HL-60 (cell line): ENCODE data around the gene KCNQ1OT1.

Source experiments
- DNase-seq, 2 experiments: peaks; one replicate each; pipeline ENCODE4 v3.0.0-alpha.2; 2010 to 2020; ENCODE audit warnings: low read depth in 1 of 2, low spot score in 1 of 2
- H3K27ac ChIP-seq: fragments of 250-450 bp; sonication (Bioruptor Pico); replicated peaks from 2 replicates; pipeline ENCODE4 v1.5.1; 2020; ENCODE audit warnings: mild to moderate bottlenecking, moderate library complexity
- H3K27me3 ChIP-seq: fragments of 250-450 bp; sonication (Bioruptor Pico); 2 replicates; pipeline ENCODE4 v1.5.1; 2021; ENCODE audit warnings: mild to moderate bottlenecking, moderate library complexity; ENCODE audit not compliant: insufficient read depth, poor library complexity, severe bottlenecking
- H3K4me3 ChIP-seq: replicated peaks from 2 replicates; pipeline ENCODE4 v1.5.1; 2011; ENCODE audit warnings: mild to moderate bottlenecking, control low read depth, low read length; ENCODE audit not compliant: insufficient read depth
- GABPA ChIP-seq: IDR thresholded peaks from 2 replicates; pipeline ENCODE4 v1.6.1; 2012; ENCODE audit warnings: low read depth
- POLR2AphosphoS5 ChIP-seq: IDR thresholded peaks from 2 replicates; pipeline ENCODE4 v1.6.1; 2012; ENCODE audit warnings: low read depth
- REST ChIP-seq: IDR thresholded peaks from 2 replicates; pipeline ENCODE4 v1.6.1; 2012; ENCODE audit warnings: low read depth; ENCODE audit not compliant: insufficient replicate concordance
- SPI1 ChIP-seq: IDR thresholded peaks from 2 replicates; pipeline ENCODE4 v1.6.1; 2012; ENCODE audit warnings: low read depth, mild to moderate bottlenecking, borderline replicate concordance
- TF ChIP-seq, protein P1 (sequence below): IDR thresholded peaks from one replicate; pipeline ENCODE4 v1.5.1; 2011; ENCODE audit warnings: low read length, control low read depth, inconsistent platforms; ENCODE audit not compliant: insufficient read depth

The KCNQ1OT1 gene

GRCh38 chr11:2591805-2592204 is 108.0 kb downstream of the KCNQ1OT1 start:
- DNase-seq: no peak
- Histone ChIP-seq H3K27me3 (no peaks in the 10 kb centered on the region), H3K27ac (no peak overlapping the region), H3K4me3 (no peak overlapping the region)
- TF ChIP-seq REST (no peak), GABPA (no peak), SPI1 (no peak), POLR2AphosphoS5 (no peak)
- TF ChIP-seq, protein P1, sequence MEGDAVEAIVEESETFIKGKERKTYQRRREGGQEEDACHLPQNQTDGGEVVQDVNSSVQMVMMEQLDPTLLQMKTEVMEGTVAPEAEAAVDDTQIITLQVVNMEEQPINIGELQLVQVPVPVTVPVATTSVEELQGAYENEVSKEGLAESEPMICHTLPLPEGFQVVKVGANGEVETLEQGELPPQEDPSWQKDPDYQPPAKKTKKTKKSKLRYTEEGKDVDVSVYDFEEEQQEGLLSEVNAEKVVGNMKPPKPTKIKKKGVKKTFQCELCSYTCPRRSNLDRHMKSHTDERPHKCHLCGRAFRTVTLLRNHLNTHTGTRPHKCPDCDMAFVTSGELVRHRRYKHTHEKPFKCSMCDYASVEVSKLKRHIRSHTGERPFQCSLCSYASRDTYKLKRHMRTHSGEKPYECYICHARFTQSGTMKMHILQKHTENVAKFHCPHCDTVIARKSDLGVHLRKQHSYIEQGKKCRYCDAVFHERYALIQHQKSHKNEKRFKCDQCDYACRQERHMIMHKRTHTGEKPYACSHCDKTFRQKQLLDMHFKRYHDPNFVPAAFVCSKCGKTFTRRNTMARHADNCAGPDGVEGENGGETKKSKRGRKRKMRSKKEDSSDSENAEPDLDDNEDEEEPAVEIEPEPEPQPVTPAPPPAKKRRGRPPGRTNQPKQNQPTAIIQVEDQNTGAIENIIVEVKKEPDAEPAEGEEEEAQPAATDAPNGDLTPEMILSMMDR: no peak

DNA sequence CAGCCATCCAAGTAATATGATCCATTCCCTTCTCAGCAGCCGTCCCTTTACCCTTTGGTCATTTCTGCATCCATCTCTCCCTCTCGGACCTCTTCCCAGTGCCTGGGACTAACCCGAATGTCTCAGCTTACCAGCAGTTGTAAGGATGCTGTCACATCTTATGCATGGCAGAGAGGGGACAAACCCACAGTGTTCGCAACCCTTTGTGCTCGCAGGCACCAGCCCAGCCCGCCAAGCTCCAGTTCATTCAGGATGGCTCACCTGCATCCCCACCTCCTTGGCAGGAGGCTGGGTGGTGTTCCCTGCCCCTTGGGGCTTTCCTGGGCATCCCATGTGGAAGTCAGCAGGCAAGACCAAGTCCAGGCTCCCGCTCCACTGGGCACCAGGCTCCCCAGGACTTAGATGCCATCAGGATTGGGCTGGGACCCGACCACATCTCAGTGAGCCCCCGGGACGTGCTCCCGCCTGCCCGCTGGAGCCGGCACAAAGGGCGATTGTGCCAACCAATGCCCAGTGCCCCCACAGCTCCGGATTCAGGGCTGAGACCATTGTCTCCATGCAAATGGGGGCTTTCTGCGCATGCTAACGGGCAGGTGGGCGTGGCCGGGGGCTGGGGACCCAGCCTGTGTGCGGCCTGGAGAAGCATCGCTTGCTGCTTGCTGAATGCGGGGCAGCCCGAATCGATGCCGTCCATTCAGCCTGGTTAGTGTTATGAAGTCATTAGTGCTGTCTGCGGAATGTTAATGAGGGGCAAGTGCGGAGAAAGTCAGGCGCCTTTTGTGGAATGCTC is 108.6 kb downstream of the KCNQ1OT1 start:
- Histone ChIP-seq H3K27me3 (no peaks in the 10 kb centered on the region), H3K4me3 (no peak overlapping the region), H3K27ac (no peak overlapping the region)
- no peak for DNase-seq
- TF ChIP-seq REST (no peak), POLR2AphosphoS5 (no peak), SPI1 (no peak), GABPA (no peak)
- TF ChIP-seq, protein P1: no peak

DNA sequence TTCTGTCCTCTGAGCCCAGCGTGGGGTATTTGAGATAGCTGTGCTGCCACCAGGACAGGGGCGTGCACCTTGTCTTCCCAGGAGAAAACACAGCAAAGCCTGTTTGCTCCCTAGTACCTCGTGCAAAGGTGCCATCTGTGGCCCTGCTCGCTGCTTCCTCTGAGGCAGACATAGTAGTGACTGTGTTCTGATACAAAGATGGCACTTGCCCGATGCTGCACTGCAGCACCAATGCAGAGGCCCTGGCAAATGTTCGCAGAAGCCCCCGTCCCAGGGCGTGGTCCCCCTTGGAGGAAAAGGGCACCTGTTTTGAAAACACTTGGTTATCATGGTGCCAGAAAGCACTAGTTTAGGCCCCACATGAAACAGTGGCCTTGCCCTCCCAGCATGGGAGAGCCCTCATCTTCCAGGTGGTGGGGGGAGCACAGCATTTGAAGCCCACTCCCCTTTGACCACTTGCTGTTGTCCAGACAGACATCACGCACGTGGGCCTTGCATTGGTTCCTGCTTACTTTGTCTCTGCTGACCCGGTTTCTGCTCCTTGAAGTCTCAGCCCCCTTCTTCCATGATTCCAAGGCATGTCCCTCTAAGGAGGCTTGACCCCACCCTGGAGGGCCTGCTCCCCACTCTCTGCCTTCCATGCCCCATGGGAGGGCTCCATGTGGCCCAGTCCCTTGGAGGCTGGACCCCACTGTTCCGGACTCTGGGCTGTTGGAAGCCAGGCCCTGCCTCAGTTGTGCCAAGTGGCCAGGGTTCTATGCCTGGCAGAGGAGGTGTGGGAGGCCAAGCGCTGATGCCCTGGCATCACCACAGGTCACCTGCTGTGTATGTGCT is 109.4 kb downstream of the KCNQ1OT1 start:
- no peak overlapping the region for H3K4me3 ChIP-seq
- H3K27me3 ChIP-seq: no peaks in the 10 kb centered on the region
- no peak for DNase-seq
- H3K27ac ChIP-seq: no peak overlapping the region
- TF ChIP-seq REST (no peak), GABPA (no peak), SPI1 (no peak), POLR2AphosphoS5 (no peak)
- TF ChIP-seq, protein P1: no peak
